Dermis microvascular lymphatic vessel endothelial cell (primary cell): ENCODE measurements around the gene DDA1. TPM values are rescaled to one million over a fixed set of nuclear protein-coding genes. Genes with fewer than 3 reads are reported as not detected.

Experiments
- DNase-seq, 2 donors: peaks; one replicate each; pipeline versions ENCODE4 v3.0.0 to v3.0.0-alpha.2; 2010; ENCODE audit warnings: low read depth in 2 of 2
- total RNA-seq: library from RNA; depleted of rRNA; stranded (reverse); fragments of >200 nt; gene quantifications from 2 replicates; pipeline ENCODE4 v1.2.1, GENCODE V29; 2014

Gene DDA1
- total RNA-seq, 1 donor from 2014 or later = 18.2 TPM

DNA sequence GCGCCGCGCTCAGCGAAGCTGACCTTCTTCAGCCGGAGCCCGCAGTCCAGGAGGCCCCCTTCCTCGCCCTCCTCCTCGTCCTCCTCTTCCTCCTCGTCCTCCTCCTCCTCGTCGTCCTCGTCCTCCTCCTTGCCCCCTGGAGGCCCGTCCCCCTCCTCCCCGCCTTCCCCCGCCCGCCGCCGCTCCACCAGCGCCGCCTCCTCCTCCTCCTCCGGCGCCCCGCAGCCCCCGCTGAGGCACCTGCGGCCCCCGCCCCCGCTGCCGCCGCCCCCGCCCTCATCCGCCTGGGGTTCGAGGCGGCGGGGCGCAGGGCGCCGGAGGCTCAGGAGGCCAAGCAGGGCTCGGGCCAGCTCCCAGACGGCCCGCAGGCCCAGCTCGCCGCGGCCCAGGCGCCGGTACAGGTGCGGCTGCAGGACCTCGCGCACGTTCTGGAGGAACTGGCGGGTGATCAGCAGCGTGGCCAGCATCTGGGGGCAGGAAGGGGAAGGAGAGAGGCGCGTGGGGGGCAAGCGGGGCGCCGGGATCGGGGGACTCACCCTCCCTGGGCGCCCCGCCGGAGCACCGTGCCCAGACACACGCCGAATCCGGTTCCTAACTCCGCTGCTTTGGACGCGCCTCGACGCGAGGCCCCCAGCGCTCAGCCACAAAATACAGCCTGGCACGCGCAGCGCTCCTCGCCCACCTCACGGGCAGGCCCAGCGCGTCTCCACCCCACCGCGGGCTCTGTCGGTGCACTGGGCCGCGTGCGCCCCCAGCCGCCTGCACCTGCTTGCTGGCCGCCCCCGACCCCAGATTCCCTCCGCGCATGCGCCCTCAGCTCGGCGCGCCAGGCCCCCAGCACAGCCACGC, 19.4 kb downstream of the DDA1 start:
- DNase-seq = no peak

DNA sequence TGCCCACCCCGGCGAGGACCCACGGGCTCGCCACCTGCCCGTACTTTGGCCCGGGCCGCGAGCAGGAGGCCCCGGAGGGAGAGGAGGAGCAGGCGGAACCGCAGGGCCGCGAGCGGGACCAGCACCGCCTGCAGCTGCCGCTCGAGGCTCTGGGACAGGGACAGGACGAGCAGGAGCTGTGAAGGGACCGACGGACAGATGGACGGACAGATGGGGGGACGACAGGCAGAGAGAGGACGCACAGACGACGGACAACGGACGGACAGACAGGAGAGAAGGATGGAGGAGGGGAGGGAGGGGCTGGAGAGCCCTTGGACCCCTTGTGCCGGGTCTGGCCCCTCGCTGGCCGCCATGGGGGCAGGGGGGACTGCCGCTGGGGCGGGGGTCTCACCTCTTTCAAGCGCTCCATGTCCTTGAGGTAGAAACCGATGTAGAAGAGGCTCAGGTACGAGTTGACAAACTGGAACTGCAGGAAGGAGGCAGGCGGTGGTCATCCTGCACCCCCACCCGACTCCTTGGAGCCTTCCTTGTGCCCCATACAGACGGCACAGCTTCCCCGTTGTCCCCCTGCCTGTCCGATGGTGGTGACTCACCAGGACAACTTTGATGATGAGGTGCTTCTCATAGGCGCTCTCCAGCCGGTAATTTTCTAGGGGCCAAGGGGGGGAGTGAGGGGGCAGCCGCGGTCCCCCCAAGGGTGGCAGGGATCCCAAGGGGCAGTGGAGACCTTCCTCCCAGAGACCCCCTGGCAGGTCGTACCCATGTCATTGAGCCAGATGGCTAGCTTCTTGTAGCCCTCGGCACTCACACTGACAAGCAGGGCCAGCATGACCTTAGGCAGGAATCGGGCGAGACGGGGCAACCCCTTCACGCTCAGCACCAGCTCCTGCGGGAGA, 20.3 kb downstream of the DDA1 start:
- no peak for DNase-seq

DNA sequence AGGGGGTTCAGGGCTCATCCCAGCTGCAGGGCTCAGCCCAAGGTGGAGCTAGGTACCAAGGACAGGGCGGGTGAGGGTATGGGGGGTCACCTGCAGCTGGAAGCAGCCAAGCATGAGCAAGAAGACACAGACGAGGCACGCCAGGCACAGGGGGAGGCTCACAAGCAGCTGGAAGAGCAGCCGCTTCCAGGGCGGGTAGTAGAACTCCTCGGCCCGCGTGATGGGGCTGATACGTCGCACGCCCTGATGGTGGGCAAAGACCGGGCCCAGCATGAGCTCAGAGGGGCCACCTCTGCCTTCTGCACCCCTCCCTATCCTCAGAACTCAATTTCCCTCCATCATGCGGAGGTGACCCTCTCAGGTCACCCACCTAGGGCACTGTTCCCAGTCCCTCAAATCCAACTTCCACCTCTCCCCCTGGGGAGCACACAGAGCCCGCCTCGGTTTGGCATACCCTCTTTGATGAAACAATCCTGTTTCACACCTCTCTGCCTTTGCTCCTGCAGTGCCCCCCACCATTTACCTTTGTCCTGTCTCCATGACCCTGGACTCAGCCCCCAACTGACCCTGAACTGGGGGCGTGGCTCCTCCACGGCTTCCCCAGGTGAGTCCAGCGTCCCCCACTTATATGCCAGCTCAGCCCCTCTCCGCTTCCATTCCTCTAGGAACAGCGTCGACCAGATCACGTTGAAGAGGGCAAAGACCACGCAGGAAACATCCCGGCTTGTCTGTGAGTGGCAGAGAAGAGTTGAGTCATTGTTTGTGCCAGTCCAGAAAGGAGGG, 21.1 kb downstream of the DDA1 start:
- no peak for DNase-seq

GRCh38 chr19:17331045-17331558, 21.7 kb downstream of the DDA1 start:
- DNase-seq = no peak

DNA sequence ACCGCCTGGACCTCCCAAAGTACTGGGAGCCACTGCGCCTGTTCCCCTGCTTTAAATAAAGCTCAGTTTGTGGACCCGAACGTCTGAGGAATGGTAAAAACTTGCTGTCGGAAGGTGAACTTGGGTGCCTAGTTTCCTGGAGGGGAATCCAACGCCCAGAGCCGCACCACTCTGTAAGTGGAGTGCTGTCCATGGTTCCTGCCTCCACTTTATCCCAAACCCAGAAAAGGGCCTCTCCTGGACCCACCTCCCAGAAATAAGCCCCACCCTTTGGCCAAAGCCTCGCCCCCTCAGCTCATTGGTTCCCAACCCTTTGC, 23.0 kb downstream of the DDA1 start:
- DNase-seq = no peak

DNA sequence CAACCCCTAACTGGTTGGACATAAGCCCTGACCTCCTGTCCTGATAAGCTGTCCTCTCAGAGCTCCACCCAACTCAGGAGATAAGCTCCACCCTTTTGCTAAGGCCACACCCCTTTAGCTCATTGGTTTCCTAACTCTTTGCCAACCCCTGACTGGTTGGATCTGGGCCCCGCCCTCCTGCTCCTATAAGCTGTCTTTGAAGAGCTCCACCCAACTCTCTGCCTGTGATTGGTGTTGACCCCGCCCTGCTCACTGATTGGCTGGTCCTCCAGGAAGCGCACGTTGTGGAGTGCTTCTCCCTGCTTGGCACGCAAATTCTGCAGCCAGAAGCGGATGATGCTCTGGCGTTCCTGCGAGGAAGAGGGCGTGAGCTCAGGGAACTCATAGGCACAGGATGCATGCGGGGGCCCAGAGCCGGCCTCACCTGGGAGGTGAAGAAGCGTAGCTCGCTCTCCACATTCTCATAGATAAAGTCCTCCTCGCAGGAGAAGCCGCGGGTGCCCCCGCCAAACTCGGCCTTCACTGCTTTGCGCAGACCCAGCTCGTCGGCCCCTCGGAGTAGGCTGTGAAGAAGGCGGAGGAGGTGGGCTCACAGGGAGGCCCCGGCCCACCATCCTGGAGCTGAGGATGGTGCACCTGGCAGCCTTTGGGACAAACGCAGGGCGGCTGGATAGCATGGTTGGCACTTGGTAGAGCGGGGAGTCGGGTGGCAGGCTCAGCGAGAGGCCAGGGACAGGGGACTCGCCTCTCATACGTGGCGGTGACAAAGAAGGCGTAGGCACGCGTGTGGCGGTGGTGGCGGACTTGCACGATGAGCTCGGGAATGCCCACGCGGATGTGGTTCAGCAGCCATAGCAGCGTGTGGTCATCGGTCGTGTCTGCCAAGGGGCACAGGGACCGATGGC, 23.6 kb downstream of the DDA1 start:
- DNase-seq = peak in 1 of 2 donors; percentile 52

GRCh38 chr19:17333611-17334413, 24.4 kb downstream of the DDA1 start:
- DNase-seq = no peak

DNA sequence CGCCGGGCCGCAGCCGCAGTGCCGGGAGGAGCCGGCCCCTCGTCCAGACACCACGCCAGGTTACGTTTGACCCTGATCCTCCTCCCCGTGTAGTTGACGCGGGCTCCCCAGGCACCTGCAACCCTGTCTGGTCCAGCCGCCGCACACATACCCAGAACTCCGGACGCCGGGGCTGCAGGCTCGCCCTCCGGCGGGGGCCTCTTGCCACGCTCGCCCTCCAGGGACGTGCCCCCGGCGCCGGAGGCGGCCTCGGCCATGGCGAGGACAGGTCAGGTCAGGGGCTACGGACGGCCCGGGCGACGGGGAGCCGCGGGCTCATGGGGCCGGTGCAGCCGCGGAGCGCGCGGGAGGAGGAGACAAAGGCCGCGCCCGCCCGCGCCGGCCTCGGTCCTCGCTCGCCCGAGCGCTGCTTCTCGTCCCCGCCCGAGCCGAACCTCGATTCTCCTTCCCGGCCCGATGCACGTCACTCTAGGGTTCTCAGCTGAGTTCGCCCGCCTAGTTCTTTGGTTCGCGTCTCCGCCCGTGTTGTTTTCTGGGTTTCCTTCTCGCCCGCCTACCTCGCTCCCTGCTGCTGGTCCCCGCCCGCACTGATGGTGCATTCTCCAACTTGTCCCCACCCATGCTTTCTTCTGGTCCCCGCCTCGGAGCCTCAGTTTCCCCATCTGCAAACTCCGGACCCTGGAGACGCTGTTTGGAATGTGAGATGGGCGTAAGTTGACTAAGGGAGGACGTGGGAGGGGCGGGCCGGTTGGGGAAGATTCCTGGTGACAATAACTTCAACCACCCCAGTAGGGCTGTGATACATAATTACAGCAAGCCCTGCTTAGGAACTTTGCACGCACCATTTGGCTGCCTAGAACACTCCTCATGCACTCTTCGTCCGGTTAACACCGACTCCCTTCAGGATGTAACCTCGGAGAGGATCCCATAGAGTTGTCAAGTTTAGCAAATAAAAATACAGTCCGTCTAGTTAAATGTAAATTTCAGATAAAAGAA, 25.3 kb downstream of the DDA1 start, which contains the start of gene ANO8:
ANO8 (minus strand) TSS at position 442 of the 996 bp plus-strand sequence; CDS start at position 257, 185 bp downstream.
- peak; percentile 97 to 98 for DNase-seq

DNA sequence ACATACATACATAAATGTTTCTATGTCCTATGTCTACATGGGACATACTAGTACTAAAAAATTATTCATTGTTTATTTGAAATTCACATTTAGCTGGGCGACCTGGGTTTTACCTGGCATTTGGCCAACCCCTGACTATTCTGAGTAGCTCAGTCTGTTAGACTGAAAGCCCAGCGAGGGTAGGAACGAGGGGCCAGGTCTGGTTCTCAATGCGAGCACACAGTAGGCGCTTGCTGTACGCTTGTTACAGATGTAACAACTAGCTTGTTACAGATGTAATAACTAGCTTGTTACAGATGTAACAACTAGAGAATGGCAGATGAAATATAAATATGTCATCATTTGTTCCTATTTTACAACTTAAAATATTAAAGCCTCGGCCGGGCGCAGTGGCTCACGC, 26.2 kb downstream of the DDA1 start:
- DNase-seq = no peak

DNA sequence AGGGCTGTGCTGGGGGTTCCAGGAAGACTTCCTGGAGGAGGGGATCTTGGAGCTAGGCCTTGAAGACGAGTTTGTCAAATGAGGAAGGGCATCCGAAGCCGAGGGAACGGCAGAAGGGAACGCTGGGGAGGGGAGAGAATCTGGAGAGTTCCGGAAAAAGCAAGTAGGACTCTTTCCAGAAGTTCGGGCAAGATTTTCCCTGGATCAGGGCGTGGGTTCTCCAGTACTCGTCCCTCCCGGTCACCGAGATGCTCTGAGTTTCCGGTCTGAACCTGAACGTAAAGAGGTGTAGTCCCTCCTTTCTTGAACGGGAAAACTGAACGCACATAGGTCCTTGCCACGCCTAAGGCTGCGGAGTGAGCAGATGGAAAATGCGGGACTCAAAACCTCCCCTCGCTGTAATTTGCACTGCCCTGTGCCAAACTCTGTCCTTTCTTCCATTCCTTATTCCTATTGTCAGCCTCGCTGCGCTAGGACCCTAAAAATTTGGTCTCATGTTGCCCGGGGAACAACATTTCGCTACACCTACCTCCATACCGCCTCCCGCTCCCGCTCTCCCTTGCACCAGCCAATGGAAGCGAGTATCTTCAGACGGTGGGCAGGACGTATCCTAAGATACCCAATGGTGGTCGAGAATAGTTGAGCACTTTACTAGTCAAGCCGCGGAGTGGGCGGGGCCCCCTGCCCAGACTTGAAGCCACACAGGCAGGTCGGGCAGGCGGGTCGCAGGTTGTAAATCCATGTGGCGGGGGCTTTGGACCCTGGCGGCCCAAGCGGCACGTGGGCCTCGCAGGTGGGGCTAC, 27.7 kb downstream of the DDA1 start, which contains the start of gene GTPBP3:
GTPBP3 (plus strand) TSS at position 682 of the 803 bp plus-strand sequence; CDS start at position 741, 59 bp downstream.
- DNase-seq = peak; percentile 97 to 98

DNA sequence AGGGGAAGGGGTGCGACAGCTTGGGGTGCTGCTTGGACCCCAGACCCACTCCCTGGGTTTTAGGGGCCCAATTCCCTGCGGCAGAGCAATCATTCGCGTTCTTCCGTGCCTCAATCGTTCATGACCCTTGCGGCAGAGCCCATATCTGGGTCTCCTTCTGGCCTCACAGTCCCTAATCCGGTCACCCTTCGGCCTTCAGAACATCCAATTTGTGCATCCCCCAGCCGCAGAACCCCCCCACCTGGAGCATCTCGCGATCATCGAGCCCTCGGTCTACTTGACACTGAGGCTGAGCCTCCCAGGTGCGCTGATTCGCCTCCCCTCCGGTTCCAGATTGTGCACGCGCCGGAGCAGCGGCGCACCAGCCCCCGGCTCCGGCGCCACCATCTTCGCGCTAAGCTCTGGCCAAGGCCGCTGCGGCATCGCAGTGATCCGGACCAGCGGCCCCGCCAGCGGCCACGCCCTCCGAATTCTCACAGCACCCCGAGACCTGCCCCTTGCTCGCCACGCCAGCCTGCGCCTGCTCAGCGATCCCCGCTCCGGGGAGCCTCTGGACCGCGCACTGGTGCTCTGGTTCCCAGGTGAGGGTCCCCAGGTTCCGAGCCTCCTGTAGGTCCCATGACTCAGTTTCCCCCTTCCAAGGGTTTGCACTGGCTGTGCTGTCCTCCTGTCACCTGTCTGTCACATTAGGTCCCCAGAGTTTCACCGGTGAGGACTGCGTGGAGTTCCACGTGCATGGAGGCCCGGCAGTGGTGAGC, 28.5 kb downstream of the DDA1 start:
- DNase-seq = no peak

GRCh38 chr19:17338433-17339078, 29.2 kb downstream of the DDA1 start:
- DNase-seq = no peak

DNA sequence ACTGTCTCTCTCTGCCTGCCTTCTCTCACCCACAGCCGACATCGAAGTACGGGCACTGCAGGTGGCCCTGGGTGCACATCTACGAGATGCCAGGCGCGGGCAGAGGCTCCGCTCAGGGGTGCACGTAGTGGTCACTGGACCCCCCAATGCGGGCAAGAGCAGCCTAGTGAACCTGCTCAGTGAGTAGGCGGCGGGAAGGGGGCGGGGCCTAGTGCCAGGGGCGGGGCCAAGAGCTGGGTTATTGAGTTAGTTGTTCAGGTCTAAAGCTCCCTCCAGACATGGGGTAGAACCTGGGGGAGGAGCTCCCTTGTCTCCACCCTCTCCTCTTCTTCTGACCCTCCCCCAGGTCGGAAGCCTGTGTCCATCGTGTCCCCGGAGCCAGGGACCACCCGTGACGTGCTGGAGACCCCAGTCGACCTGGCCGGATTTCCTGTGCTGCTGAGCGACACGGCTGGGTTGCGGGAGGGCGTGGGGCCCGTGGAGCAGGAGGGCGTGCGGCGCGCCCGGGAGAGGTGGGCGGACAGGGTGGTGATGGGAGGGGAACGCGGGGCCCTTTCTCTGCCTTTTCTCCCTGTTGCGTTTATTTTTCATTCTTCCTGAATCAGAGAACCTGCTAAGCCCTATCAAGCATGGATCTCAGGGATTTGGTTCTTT, 29.9 kb downstream of the DDA1 start:
- DNase-seq = no peak

DNA sequence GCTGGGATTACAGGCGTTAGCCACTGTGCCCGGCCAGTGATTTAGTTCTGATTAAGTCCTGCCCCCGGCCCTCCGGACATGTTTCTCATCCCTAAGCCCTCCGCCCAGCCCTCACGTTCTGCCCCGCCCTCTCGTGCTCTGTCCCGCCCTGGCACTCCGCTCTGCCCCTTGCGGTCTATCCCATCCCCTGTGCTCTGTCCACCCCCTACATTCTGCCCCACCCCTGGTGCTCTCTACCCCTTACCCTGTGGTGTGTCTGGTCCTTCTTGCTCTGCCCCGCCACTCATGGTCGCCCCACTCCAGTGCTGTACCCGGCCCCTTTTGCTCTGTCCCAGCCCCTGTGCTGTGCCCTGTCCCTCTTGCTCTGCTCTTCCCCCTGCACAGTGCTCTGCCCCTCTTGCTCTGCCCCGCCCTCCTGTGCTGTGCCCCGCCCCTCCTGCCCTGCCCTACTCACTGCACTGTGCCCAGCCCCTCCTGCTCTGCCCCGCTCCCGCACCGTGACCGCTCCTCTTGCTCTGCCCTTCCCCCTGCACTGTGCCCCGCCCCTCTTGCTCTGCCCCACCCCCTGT, 31.0 kb downstream of the DDA1 start:
- no peak for DNase-seq

DNA sequence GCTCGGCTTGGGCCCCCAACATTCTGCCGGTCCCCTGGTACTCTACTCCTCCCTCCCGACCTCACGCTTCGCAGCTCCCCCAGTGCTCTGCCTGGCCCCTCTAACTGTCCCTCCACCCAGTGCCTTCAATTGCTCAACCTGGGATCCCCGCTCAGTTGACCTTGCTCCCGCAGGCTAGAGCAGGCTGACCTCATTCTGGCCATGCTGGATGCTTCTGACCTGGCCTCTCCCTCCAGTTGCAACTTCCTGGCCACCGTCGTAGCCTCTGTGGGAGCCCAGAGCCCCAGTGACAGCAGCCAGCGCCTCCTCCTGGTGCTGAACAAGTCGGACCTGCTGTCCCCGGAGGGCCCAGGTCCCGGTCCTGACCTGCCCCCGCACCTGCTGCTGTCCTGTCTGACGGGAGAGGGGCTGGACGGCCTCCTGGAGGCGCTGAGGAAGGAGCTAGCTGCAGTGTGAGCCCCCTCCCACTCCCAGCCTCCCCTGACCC, 31.6 kb downstream of the DDA1 start:
- no peak for DNase-seq
